NCI-H146 (cell line): ENCODE results near the gene ZNF331.
A peak's percentile ranks its signal among the peaks of the same experiment; 100 is the strongest.
"Not testable (repeated sequence)": the region's sequence is repeated elsewhere in the genome, so short reads cannot be mapped to it uniquely, and the experiment has no call there.

Experiments used
- DNase-seq: peaks from one replicate; lab custom pipeline; 2025; lab: John Stamatoyannopoulos, UW

ZNF331 gene

GRCh38 chr19:53537521-53538377 lies at the start of gene ZNF331:
Gene ZNF331 (plus strand): TSS chr19:53538145. CDS start chr19:53569377, 31,232 bp downstream.
- DNase-seq = peak; percentile 75

- DNase-seq = no peak
Observed at GRCh38 chr19:53492153-53492552, 45.8 kb upstream of the ZNF331 start.

- DNase-seq = not testable (repeated sequence)
Observed at GRCh38 chr19:53497311-53498023, 40.5 kb upstream of the ZNF331 start.

GRCh38 chr19:53498024-53498395 lies 39.9 kb upstream of the ZNF331 start:
- not testable (repeated sequence) for DNase-seq

- DNase-seq = peak; percentile 58
Observed at GRCh38 chr19:53503151-53503550, 34.8 kb upstream of the ZNF331 start.

- peak; percentile 55 for DNase-seq
Observed at GRCh38 chr19:53503671-53504364, 34.1 kb upstream of the ZNF331 start.

GRCh38 chr19:53504365-53504703 lies 33.6 kb upstream of the ZNF331 start:
- peak; percentile 35 for DNase-seq

GRCh38 chr19:53504885-53505284 lies 33.1 kb upstream of the ZNF331 start:
- peak; percentile 16 for DNase-seq

- no peak for DNase-seq
Observed at GRCh38 chr19:53506728-53507127, 31.2 kb upstream of the ZNF331 start.

GRCh38 chr19:53507523-53508442 lies 30.2 kb upstream of the ZNF331 start:
- no peak for DNase-seq

- no peak for DNase-seq
Observed at GRCh38 chr19:53509443-53509842, 28.5 kb upstream of the ZNF331 start.

GRCh38 chr19:53509845-53510244 lies 28.1 kb upstream of the ZNF331 start:
- DNase-seq = no peak

- DNase-seq = no peak
Observed at GRCh38 chr19:53511357-53511756, 26.6 kb upstream of the ZNF331 start.

- peak; percentile 63 for DNase-seq
Observed at GRCh38 chr19:53511933-53512374, 26.0 kb upstream of the ZNF331 start.

- DNase-seq = not testable (repeated sequence)
Observed at GRCh38 chr19:53515047-53515446, 22.9 kb upstream of the ZNF331 start.

- DNase-seq = no peak
Observed at GRCh38 chr19:53517114-53517741, 20.7 kb upstream of the ZNF331 start.

GRCh38 chr19:53518121-53518520 lies 19.8 kb upstream of the ZNF331 start:
- no peak for DNase-seq

GRCh38 chr19:53518716-53519115 lies 19.2 kb upstream of the ZNF331 start:
- no peak for DNase-seq

GRCh38 chr19:53519446-53519845 lies 18.5 kb upstream of the ZNF331 start:
- DNase-seq = no peak

GRCh38 chr19:53520163-53520546 lies 17.8 kb upstream of the ZNF331 start:
- no peak for DNase-seq
